NCI-H187 treated with DMSO at 0.1 percent for 48 hours (cell line): ENCODE data around the gene RBFA.
"Not testable (repeated sequence)": the region's sequence is repeated elsewhere in the genome, so short reads cannot be mapped to it uniquely, and the experiment has no call there.

ENCODE experiments used
- DNase-seq: peaks from one replicate; lab custom pipeline; 2025; lab: John Stamatoyannopoulos, UW

Gene RBFA

GRCh38 chr18:80034068-80034851 is at the start of gene RBFA:
Gene RBFA (plus strand): TSS chr18:80034434. CDS start chr18:80034496, 62 bp downstream.
- peak; percentile 78 for DNase-seq

- DNase-seq: no peak
Measured at GRCh38 chr18:79985172-79985571, 49.1 kb upstream of the RBFA start.

- no peak for DNase-seq
Measured at GRCh38 chr18:79986726-79987125, 47.5 kb upstream of the RBFA start.

GRCh38 chr18:79987566-79987965 is 46.7 kb upstream of the RBFA start:
- no peak for DNase-seq

GRCh38 chr18:79988071-79988450 is 46.2 kb upstream of the RBFA start:
- DNase-seq: no peak

- no peak for DNase-seq
Measured at GRCh38 chr18:79988451-79989194, 45.6 kb upstream of the RBFA start, which contains the start of gene TXNL4A. Gene TXNL4A (minus strand): TSS chr18:79988563. CDS start chr18:79988392, 171 bp downstream.

- no peak for DNase-seq
Measured at GRCh38 chr18:79989195-79989497, 45.1 kb upstream of the RBFA start.

- DNase-seq: no peak
Measured at GRCh38 chr18:79991494-79991893, 42.7 kb upstream of the RBFA start.

- not testable (repeated sequence) for DNase-seq
Measured at GRCh38 chr18:79999701-80000100, 34.5 kb upstream of the RBFA start.

GRCh38 chr18:80000877-80001276 is 33.4 kb upstream of the RBFA start:
- no peak for DNase-seq

- DNase-seq: no peak
Measured at GRCh38 chr18:80002468-80002867, 31.8 kb upstream of the RBFA start.

- DNase-seq: no peak
Measured at GRCh38 chr18:80004600-80005342, 29.5 kb upstream of the RBFA start.

GRCh38 chr18:80006724-80007123 is 27.5 kb upstream of the RBFA start:
- DNase-seq: no peak

- DNase-seq: no peak
Measured at GRCh38 chr18:80009661-80010550, 24.3 kb upstream of the RBFA start.

- no peak for DNase-seq
Measured at GRCh38 chr18:80010551-80010906, 23.7 kb upstream of the RBFA start.

GRCh38 chr18:80011496-80012137 is 22.6 kb upstream of the RBFA start:
- not testable (repeated sequence) for DNase-seq

GRCh38 chr18:80012714-80013113 is 21.5 kb upstream of the RBFA start:
- no peak for DNase-seq

GRCh38 chr18:80022613-80023012 is 11.6 kb upstream of the RBFA start:
- no peak for DNase-seq

- DNase-seq: no peak
Measured at GRCh38 chr18:80023173-80023572, 11.1 kb upstream of the RBFA start.

- DNase-seq: no peak
Measured at GRCh38 chr18:80026363-80026762, 7.9 kb upstream of the RBFA start.

GRCh38 chr18:80027719-80028118 is 6.5 kb upstream of the RBFA start:
- DNase-seq: not testable (repeated sequence)
